Chondrocyte (in vitro differentiated cells): ENCODE results near the gene RGS7. TPM values are rescaled to one million over a fixed set of nuclear protein-coding genes. Genes with fewer than 3 reads are reported as not detected.

Experiments used
- DNase-seq: peaks from one replicate; pipeline ENCODE4 v3.0.0; 2021; ENCODE audit warnings: mixed read lengths, low spot score
- H3K27ac Mint-ChIP-seq: one replicate; pipeline ENCODE4 v1.8.0; 2021; ENCODE audit warnings: mild to moderate bottlenecking, moderate library complexity, mixed read lengths; ENCODE audit not compliant: unreplicated experiment
- H3K27me3 Mint-ChIP-seq: 2 replicates; pipeline ENCODE4 v1.8.0; 2021; ENCODE audit warnings: low read depth, mixed read lengths
- H3K36me3 Mint-ChIP-seq: 2 replicates; pipeline ENCODE4 v1.8.0; 2021; ENCODE audit warnings: low read depth, mixed read lengths
- H3K4me1 Mint-ChIP-seq: 2 replicates; pipeline ENCODE4 v1.8.0; 2021; ENCODE audit warnings: low read depth, mild to moderate bottlenecking, mixed read lengths
- H3K4me3 Mint-ChIP-seq: one replicate; pipeline ENCODE4 v1.8.0; 2021; ENCODE audit warnings: mild to moderate bottlenecking, moderate library complexity, mixed read lengths; ENCODE audit not compliant: unreplicated experiment
- H3K9me3 Mint-ChIP-seq: 2 replicates; pipeline ENCODE4 v1.8.0; 2021; ENCODE audit warnings: low read depth, mixed read lengths
- total RNA-seq: library from RNA; stranded (reverse); gene quantifications from 3 replicates; pipeline ENCODE4 v1.2.1, GENCODE V29; 2021
- TF ChIP-seq, protein P1 (sequence below): fragments of 200-600 bp; sonication (generic); IDR thresholded peaks from 2 replicates; pipeline ENCODE4 v1.5.0; 2021; ENCODE audit warnings: antibody characterized with exemption, mild to moderate bottlenecking, moderate library complexity

The RGS7 gene
- total RNA-seq, 1 donor from 2014 or later = 3.9 TPM

DNA sequence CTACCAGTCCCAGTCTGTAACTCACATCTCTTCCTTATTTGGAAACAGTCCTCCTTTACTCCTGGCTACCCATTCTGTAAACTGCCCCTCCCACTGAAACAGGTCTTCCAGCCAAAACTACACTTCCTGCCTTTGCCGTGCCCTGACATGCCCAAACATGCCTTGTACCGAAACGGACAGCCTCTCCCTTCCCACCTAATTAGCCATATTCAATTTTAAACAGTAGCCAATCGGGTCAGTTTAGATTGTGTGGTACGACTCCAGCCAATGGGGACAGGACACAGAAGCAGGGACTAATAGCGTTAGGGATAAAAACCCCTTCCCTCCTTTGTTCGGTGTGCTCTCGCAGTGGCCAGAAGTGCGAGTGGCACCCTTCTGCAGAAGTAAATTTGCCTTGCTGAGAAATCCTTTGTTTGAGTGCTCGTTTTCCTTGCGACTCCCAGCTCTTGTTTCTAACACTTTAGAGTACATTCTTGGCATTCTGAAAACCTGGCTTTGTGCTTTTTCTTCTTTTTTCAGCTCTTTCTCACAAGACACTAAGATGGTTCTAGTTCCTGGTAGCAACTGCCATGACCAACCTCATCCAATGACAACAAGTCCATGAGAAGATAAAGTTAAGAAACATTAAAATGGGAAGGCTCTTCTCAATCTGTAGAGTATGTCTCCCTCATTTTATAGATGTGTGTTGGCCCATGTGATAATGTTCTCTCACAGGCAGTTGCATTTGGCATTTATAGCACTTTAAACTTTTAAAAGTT is 419.9 kb downstream of the RGS7 start:
- peaks cover 23% of the 10 kb centered on the region for H3K9me3 Mint-ChIP-seq
- H3K27ac Mint-ChIP-seq = no peak overlapping the region
- H3K36me3 Mint-ChIP-seq = peaks cover 10% of the 10 kb centered on the region
- DNase-seq = no peak
- H3K4me1 Mint-ChIP-seq = peaks cover 5% of the 10 kb centered on the region
- H3K4me3 Mint-ChIP-seq = no peak overlapping the region
- TF ChIP-seq, protein P1, sequence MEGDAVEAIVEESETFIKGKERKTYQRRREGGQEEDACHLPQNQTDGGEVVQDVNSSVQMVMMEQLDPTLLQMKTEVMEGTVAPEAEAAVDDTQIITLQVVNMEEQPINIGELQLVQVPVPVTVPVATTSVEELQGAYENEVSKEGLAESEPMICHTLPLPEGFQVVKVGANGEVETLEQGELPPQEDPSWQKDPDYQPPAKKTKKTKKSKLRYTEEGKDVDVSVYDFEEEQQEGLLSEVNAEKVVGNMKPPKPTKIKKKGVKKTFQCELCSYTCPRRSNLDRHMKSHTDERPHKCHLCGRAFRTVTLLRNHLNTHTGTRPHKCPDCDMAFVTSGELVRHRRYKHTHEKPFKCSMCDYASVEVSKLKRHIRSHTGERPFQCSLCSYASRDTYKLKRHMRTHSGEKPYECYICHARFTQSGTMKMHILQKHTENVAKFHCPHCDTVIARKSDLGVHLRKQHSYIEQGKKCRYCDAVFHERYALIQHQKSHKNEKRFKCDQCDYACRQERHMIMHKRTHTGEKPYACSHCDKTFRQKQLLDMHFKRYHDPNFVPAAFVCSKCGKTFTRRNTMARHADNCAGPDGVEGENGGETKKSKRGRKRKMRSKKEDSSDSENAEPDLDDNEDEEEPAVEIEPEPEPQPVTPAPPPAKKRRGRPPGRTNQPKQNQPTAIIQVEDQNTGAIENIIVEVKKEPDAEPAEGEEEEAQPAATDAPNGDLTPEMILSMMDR = no peak
- no peaks in the 10 kb centered on the region for H3K27me3 Mint-ChIP-seq

DNA sequence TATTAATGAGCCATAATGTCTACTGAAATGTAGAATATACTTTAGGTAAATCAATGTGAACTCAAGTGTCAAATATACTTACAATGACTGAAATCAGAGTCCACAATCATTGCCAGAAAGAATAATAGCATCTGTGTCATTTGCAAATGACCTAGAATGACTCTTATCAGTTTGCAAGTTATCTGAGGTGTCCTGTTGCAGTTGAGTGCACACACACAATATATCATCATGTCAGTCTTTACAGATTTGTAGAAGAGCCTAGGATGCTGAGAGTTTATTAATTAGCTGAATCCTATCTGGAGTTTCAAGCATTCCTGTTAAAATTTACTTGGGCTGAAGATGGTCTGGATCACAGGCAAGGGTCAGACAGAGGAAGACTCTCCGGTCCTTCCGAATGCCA is 421.1 kb downstream of the RGS7 start:
- Mint-ChIP-seq H3K27me3 (no peaks in the 10 kb centered on the region), H3K36me3 (peaks cover 10% of the 10 kb centered on the region), H3K27ac (no peak overlapping the region), H3K9me3 (peaks cover 23% of the 10 kb centered on the region), H3K4me3 (no peak overlapping the region), H3K4me1 (no peaks in the 10 kb centered on the region)
- TF ChIP-seq, protein P1 = no peak
- no peak for DNase-seq

GRCh38 chr1:240931031-240931430 is 426.0 kb downstream of the RGS7 start:
- no peaks in the 10 kb centered on the region for H3K27me3 Mint-ChIP-seq
- H3K4me1 Mint-ChIP-seq = no peaks in the 10 kb centered on the region
- no peak for DNase-seq
- peaks cover 1% of the 10 kb centered on the region for H3K9me3 Mint-ChIP-seq
- no peak overlapping the region for H3K4me3 Mint-ChIP-seq
- H3K36me3 Mint-ChIP-seq = peaks cover under 1% of the 10 kb centered on the region
- TF ChIP-seq, protein P1 = no peak
- H3K27ac Mint-ChIP-seq = no peak overlapping the region

GRCh38 chr1:240928265-240928664 is 428.7 kb downstream of the RGS7 start:
- no peaks in the 10 kb centered on the region for H3K36me3 Mint-ChIP-seq
- no peaks in the 10 kb centered on the region for H3K27me3 Mint-ChIP-seq
- no peak overlapping the region for H3K27ac Mint-ChIP-seq
- TF ChIP-seq, protein P1 = no peak
- no peaks in the 10 kb centered on the region for H3K4me1 Mint-ChIP-seq
- no peak for DNase-seq
- H3K9me3 Mint-ChIP-seq = no peaks in the 10 kb centered on the region
- H3K4me3 Mint-ChIP-seq = no peak overlapping the region

- no peaks in the 10 kb centered on the region for H3K9me3 Mint-ChIP-seq
- no peaks in the 10 kb centered on the region for H3K4me1 Mint-ChIP-seq
- H3K27ac Mint-ChIP-seq = no peak overlapping the region
- no peaks in the 10 kb centered on the region for H3K27me3 Mint-ChIP-seq
- no peak for DNase-seq
- TF ChIP-seq, protein P1 = no peak
- no peak overlapping the region for H3K4me3 Mint-ChIP-seq
- H3K36me3 Mint-ChIP-seq = no peaks in the 10 kb centered on the region
These were observed 429.2 kb downstream of the RGS7 start for GRCh38 chr1:240927821-240928220.
